Cardiac septum (tissue), 1 donor: ENCODE measurements around the gene ALOX15B. TPM values are rescaled to one million over a fixed set of nuclear protein-coding genes. Genes with fewer than 3 reads are reported as not detected.

Experiments used
- DNase-seq: peaks from one replicate; pipeline ENCODE4 v3.0.0-alpha.2; 2020; ENCODE audit warnings: low spot score
- intact Hi-C: fragments of 100-400 bp; cut with DNase I; formaldehyde crosslinking; loops from one replicate; pipeline ENCODE4 v1.14.0; 2022
- microRNA-seq: library from miRNA; unstranded; fragments of <30 nt; microRNA quantifications from one replicate; pipeline ENCODE4 v1.2.0, GENCODE V29; 2020
- total RNA-seq: library from RNA; stranded (reverse); fragmentation: NEBNext Ultra II Directional; extraction: Animal tissue kit (Norgen Biotek cat#: 25700); gene quantifications from one replicate; pipeline ENCODE4 v1.2.1, GENCODE V29; 2021
- donor health status: DM: no; HTN: no; CAD: no.

Gene ALOX15B
- total RNA-seq, 1 donor from 2014 or later, result not detected

GRCh38 chr17:8096541-8096940 lies 57.7 kb downstream of the ALOX15B start:
- DNase-seq, result no peak
- intact Hi-C loops, result no loop called here

Small RNAs within 50 kb of the gene (microRNA-seq; reads per million reads assigned to microRNA genes)
- not detected for gene MIR4314

Other genes with a start within 250 kb of the ALOX15B start
- 22.1 TPM for gene KDM6B, start 204.8 kb upstream of the ALOX15B start, total RNA-seq
- gene TMEM88, start 184.0 kb upstream of the ALOX15B start, total RNA-seq, result 14.7 TPM
- gene NAA38, start 181.5 kb upstream of the ALOX15B start, total RNA-seq, result 68.8 TPM
- gene CYB5D1, start 181.1 kb upstream of the ALOX15B start, total RNA-seq, result 12.2 TPM
- gene CHD3, start 150.3 kb upstream of the ALOX15B start, total RNA-seq, result 14.2 TPM
- gene RNF227, start 122.8 kb upstream of the ALOX15B start, total RNA-seq, result 1.00 TPM
- gene KCNAB3, start 109.2 kb upstream of the ALOX15B start, total RNA-seq, result 0.43 TPM
- 114 TPM for gene TRAPPC1, start 107.1 kb upstream of the ALOX15B start, total RNA-seq
- 12.0 TPM for gene CNTROB, start 106.9 kb upstream of the ALOX15B start, total RNA-seq
- not detected for gene GUCY2D, start 36.4 kb upstream of the ALOX15B start, total RNA-seq
- gene ALOX12B, start 48.7 kb downstream of the ALOX15B start, total RNA-seq, result not detected
- not detected for gene ALOXE3, start 79.5 kb downstream of the ALOX15B start, total RNA-seq
- 0.65 TPM for gene HES7, start 85.0 kb downstream of the ALOX15B start, total RNA-seq
- gene PER1, start 113.3 kb downstream of the ALOX15B start, total RNA-seq, result 47.8 TPM
- 63.9 TPM for gene VAMP2, start 123.9 kb downstream of the ALOX15B start, total RNA-seq
- 8.7 TPM for gene TMEM107, start 137.3 kb downstream of the ALOX15B start, total RNA-seq
- gene BORCS6, start 151.1 kb downstream of the ALOX15B start, total RNA-seq, result 6.8 TPM
- 0.83 TPM for gene AURKB, start 171.5 kb downstream of the ALOX15B start, total RNA-seq
- gene CTC1, start 209.0 kb downstream of the ALOX15B start, total RNA-seq, result 13.4 TPM
- 11.2 TPM for gene PFAS, start 210.2 kb downstream of the ALOX15B start, total RNA-seq
- gene RANGRF, start 249.6 kb downstream of the ALOX15B start, total RNA-seq, result 23.7 TPM